NB4 (cell line): ENCODE results near the gene ZNF10.

Experiments
- CTCF ChIP-seq: IDR thresholded peaks from one replicate; pipeline ENCODE4 v1.5.1; 2012; ENCODE audit warnings: low read depth, low read length
- MAX ChIP-seq: IDR thresholded peaks from 2 replicates; pipeline ENCODE4 v1.6.1; 2011; ENCODE audit warnings: low read depth, low read length
- POLR2A ChIP-seq: IDR thresholded peaks from 2 replicates; pipeline ENCODE4 v1.6.1; 2011; ENCODE audit warnings: mild to moderate bottlenecking; ENCODE audit not compliant: insufficient read length; ENCODE audit errors: extremely low read depth

- TF ChIP-seq POLR2A, result no peak
- no peak for TF ChIP-seq CTCF
- no peak for TF ChIP-seq MAX
Observed at GRCh38 chr12:133156125-133156690, 25.8 kb downstream of the ZNF10 start.
